ENCODE results near the gene STK39.

Gene STK39

GRCh38 chr2:167972020-167972419 lies 275.4 kb downstream of the STK39 start:
- FAIRE-seq, result no peak
- DNase-seq (ENCODE audit: insufficient read length, low spot score), result no peak
- no peak for TF ChIP-seq CTCF (IDR thresholded peaks at IDR 0.05; ENCODE audit: insufficient read depth, missing control alignments)

- no peak for FAIRE-seq
- TF ChIP-seq CTCF (IDR thresholded peaks at IDR 0.05; ENCODE audit: insufficient read depth, missing control alignments), result no peak
- DNase-seq (ENCODE audit: insufficient read length, low spot score), result no peak
These were observed 280.2 kb downstream of the STK39 start for GRCh38 chr2:167966937-167967913.

GRCh38 chr2:167965907-167966761 lies 281.3 kb downstream of the STK39 start:
- FAIRE-seq (no peak), DNase-seq (ENCODE audit: insufficient read length, low spot score) (no peak)
- no peak for TF ChIP-seq CTCF (IDR thresholded peaks at IDR 0.05; ENCODE audit: insufficient read depth, missing control alignments)

GRCh38 chr2:167964650-167965413 lies 282.6 kb downstream of the STK39 start:
- DNase-seq (ENCODE audit: insufficient read length, low spot score), result no peak
- no peak for FAIRE-seq
- peak; percentile 41 for TF ChIP-seq CTCF (IDR thresholded peaks at IDR 0.05; ENCODE audit: insufficient read depth, missing control alignments)

GRCh38 chr2:167963899-167964649 lies 283.3 kb downstream of the STK39 start:
- FAIRE-seq (no peak), DNase-seq (ENCODE audit: insufficient read length, low spot score) (no peak)
- TF ChIP-seq CTCF (IDR thresholded peaks at IDR 0.05; ENCODE audit: insufficient read depth, missing control alignments), result no peak
